HepG2 (cell line): ENCODE data around the gene DSCAM. TPM values are rescaled to one million over a fixed set of nuclear protein-coding genes. Genes with fewer than 3 reads are reported as not detected.

Experiments used
- ATAC-seq: fragments of 200-7000 bp; cut with Tn5 transposase; 3 replicates; pipeline ENCODE4 v1.9.1; 2020; ENCODE audit warnings: mild to moderate bottlenecking, moderate library complexity
- BruUV-seq: library from RNA; stranded (reverse); fragments of 400-500 nt; replicated peaks from 2 replicates; lab custom pipeline; 2021; lab: Mats Ljungman, UMichigan
- CTCF ChIA-PET: fragments of 300-600 bp; formaldehyde crosslinking; extraction: SDS; loops from one replicate; lab custom pipeline; 2021; ENCODE audit warnings: low total read pairs, inconsistent platforms, low intra/inter-chr PET ratio; lab: Yijun Ruan, JAX
- POLR2A ChIA-PET: fragments of 350-600 bp; sonication (Branson Sonifier 250); formaldehyde crosslinking; loops from one replicate; lab custom pipeline; 2020; ENCODE audit warnings: antibody characterized with exemption, inconsistent platforms; lab: Yijun Ruan, JAX
- DNase-seq: peaks from one replicate; pipeline ENCODE4 v3.0.0-alpha.2; 2015; ENCODE audit warnings: low spot score
- FAIRE-seq: peaks from 3 replicates; lab custom pipeline; 2011; peaks lifted over from hg19 to GRCh38; lab: Jason Lieb, UNC
- H2AFZ ChIP-seq: one replicate; pipeline ENCODE4 v1.6.1; 2011; ENCODE audit warnings: low read length, inconsistent platforms
- H3K27ac ChIP-seq: fragments of 300-600 bp; 3 replicates; pipeline ENCODE4 v1.8.0; 2011; ENCODE audit warnings: mixed run types, mild to moderate bottlenecking, mixed read lengths, low read length, inconsistent platforms; ENCODE audit not compliant: insufficient read depth; ENCODE audit errors: extremely low read length
- H3K27me3 ChIP-seq, 2 experiments: fragments of 200-600 bp in 1 of 2; 2 replicates in 1 of 2; 3 replicates in 1 of 2; pipeline versions ENCODE4 v1.6.0 to v1.8.0; 2011; ENCODE audit warnings: low read length in 2 of 2, mild to moderate bottlenecking in 2 of 2, moderate library complexity in 2 of 2, inconsistent platforms in 1 of 2; ENCODE audit not compliant: insufficient read depth in 2 of 2, control insufficient read depth in 1 of 2
- H3K36me3 ChIP-seq, 2 experiments: fragments of 200-600 bp in 1 of 2; replicated peaks in 1 of 2; 2 replicates in 1 of 2; 3 replicates in 1 of 2; pipeline versions ENCODE4 v1.5.1 to v1.8.0; 2011; ENCODE audit warnings: low read length in 2 of 2, inconsistent platforms in 1 of 2; ENCODE audit not compliant: insufficient read depth in 2 of 2, control insufficient read depth in 1 of 2
- H3K4me1 ChIP-seq: 2 replicates; pipeline ENCODE4 v1.5.1; 2012; ENCODE audit warnings: low read length, inconsistent platforms; ENCODE audit not compliant: insufficient read depth
- H3K4me2 ChIP-seq: 2 replicates; pipeline ENCODE4 v1.6.0; 2011; ENCODE audit warnings: low read depth, low read length, inconsistent platforms
- H3K4me3 ChIP-seq, 3 experiments: fragments of 200-600 bp in 1 of 3; sonication (generic), shearing (Covaris generic) in 1 of 3; replicated peaks in 1 of 3; 2 replicates each; pipeline ENCODE4 v1.5.1; 2011 to 2016; ENCODE audit warnings: low read length in 3 of 3, inconsistent platforms in 2 of 3, low read depth in 2 of 3, mild to moderate bottlenecking in 2 of 3, control low read depth in 1 of 3, mixed read lengths in 1 of 3; ENCODE audit not compliant: insufficient read depth in 1 of 3
- H3K79me2 ChIP-seq: one replicate; pipeline ENCODE4 v1.6.1; 2011; ENCODE audit warnings: low read length, inconsistent platforms; ENCODE audit not compliant: insufficient read depth
- H3K9ac ChIP-seq: 2 replicates; pipeline ENCODE4 v1.6.0; 2011; ENCODE audit warnings: mild to moderate bottlenecking, low read depth, low read length, inconsistent platforms; ENCODE audit not compliant: insufficient read depth
- H3K9me3 ChIP-seq: 2 replicates; pipeline ENCODE4 v1.5.1; 2012; ENCODE audit warnings: mild to moderate bottlenecking, low read length
- H4K20me1 ChIP-seq: 2 replicates; pipeline ENCODE4 v1.6.0; 2011; ENCODE audit warnings: inconsistent platforms, mild to moderate bottlenecking, low read length, moderate library complexity; ENCODE audit not compliant: insufficient read depth
- CHD2 ChIP-seq: IDR thresholded peaks from 2 replicates; pipeline ENCODE4 v1.6.1; 2011; ENCODE audit warnings: low read depth, low read length, improper control_type of control experiment
- HES4 ChIP-seq: sonication (generic); formaldehyde crosslinking; IDR thresholded peaks from 2 replicates; pipeline ENCODE4 v1.9.0; 2021; ENCODE audit warnings: mild to moderate bottlenecking, missing genetic modification reagents, borderline replicate concordance
- HMG20A ChIP-seq: IDR thresholded peaks from 2 replicates; pipeline ENCODE4 v1.6.1; 2016; ENCODE audit warnings: borderline replicate concordance
- KDM5B ChIP-seq: sonication (generic); formaldehyde crosslinking; IDR thresholded peaks from 2 replicates; pipeline ENCODE4 v1.4.0; 2020; ENCODE audit warnings: missing genetic modification reagents, mild to moderate bottlenecking, borderline replicate concordance
- KLF6 ChIP-seq: IDR thresholded peaks from 2 replicates; pipeline ENCODE4 v1.8.0; 2016; ENCODE audit warnings: missing biosample characterization, missing genetic modification reagents
- MEIS1 ChIP-seq: sonication (generic); formaldehyde crosslinking; IDR thresholded peaks from 2 replicates; pipeline ENCODE4 v1.9.0; 2021; ENCODE audit warnings: mild to moderate bottlenecking, missing genetic modification reagents, moderate library complexity, borderline replicate concordance
- MEIS2 ChIP-seq: sonication (generic); formaldehyde crosslinking; IDR thresholded peaks from 2 replicates; pipeline ENCODE4 v1.9.0; 2021; ENCODE audit warnings: mild to moderate bottlenecking, missing genetic modification reagents
- SSRP1 ChIP-seq: IDR thresholded peaks from 2 replicates; pipeline ENCODE4 v1.6.1; 2016; ENCODE audit warnings: control low read depth
- TBX2 ChIP-seq: sonication (generic); formaldehyde crosslinking; IDR thresholded peaks from 2 replicates; pipeline ENCODE4 v1.5.0; 2020; ENCODE audit warnings: missing genetic modification reagents, mild to moderate bottlenecking, borderline replicate concordance
- TCF7L2 ChIP-seq: IDR thresholded peaks from 2 replicates; pipeline ENCODE4 v1.6.1; 2011; ENCODE audit warnings: mild to moderate bottlenecking, low read depth, low read length, moderate library complexity
- TOPORS ChIP-seq: sonication (generic); formaldehyde crosslinking; IDR thresholded peaks from 2 replicates; pipeline ENCODE4 v1.8.0; 2023; ENCODE audit warnings: mild to moderate bottlenecking, missing genetic modification reagents
- ZNF607 ChIP-seq: sonication (generic); formaldehyde crosslinking; IDR thresholded peaks from 2 replicates; pipeline ENCODE4 v1.5.1; 2020; ENCODE audit warnings: missing genetic modification reagents, mild to moderate bottlenecking, borderline replicate concordance
- in situ Hi-C: cut with HindIII; loops from 2 replicates; pipeline ENCODE4 v1.10.0; 2017; ENCODE audit warnings: low pct_unique_long_range_greater_than_20kb; ENCODE audit not compliant: extremely low pct_ligation_motif_present
- intact Hi-C: fragments of 100-400 bp; cut with micrococcal nuclease; formaldehyde crosslinking; loops from one replicate; pipeline ENCODE4 v1.10.0; 2022; ENCODE audit not compliant: unreplicated experiment
- polyA plus RNA-seq, 8 experiments: library from polyadenylated mRNA; depleted of rRNA in 3 of 8; stranded (reverse) in 7 of 8; unstranded in 1 of 8; fragments of >200 nt; fragmentation: Illumina TruSeq in 4 of 8; extraction: Trizol in 4 of 8; gene quantifications; 2 replicates each; pipeline versions ENCODE4 v1.2.1 to v1.2.3, GENCODE V29; 2011 to 2016; ENCODE audit warnings: low read depth in 4 of 8, missing spikeins in 1 of 8, mixed read lengths in 1 of 8; ENCODE audit not compliant: insufficient read depth in 1 of 8
- total RNA-seq, 5 experiments: library from RNA; depleted of rRNA; stranded (reverse); fragments of >200 nt; fragmentation: Illumina TruSeq; extraction: Trizol; gene quantifications; 2 replicates each; pipeline ENCODE4 v1.2.3, GENCODE V29; 2016; ENCODE audit warnings: low read depth in 1 of 5
- TF ChIP-seq, protein P1 (sequence below): sonication (generic); formaldehyde crosslinking; IDR thresholded peaks from 2 replicates; pipeline ENCODE4 v1.9.0; 2021; ENCODE audit warnings: missing genetic modification reagents, mild to moderate bottlenecking, borderline replicate concordance
- TF ChIP-seq, protein P2 (sequence below): sonication (generic); formaldehyde crosslinking; IDR thresholded peaks from 2 replicates; pipeline ENCODE4 v1.4.0; 2020; ENCODE audit warnings: low read depth, mild to moderate bottlenecking, missing genetic modification reagents
- TF ChIP-seq, protein P3 (sequence below): sonication (generic); formaldehyde crosslinking; IDR thresholded peaks from 2 replicates; pipeline ENCODE4 v1.8.0; 2022; ENCODE audit warnings: missing genetic modification reagents, low read depth, mild to moderate bottlenecking, borderline replicate concordance

DSCAM gene
- total and polyA plus RNA-seq, 2 of the 13 experiments (the other 11 are each of a cell fraction or from before 2014, with no cell fraction given): not detected

DNA sequence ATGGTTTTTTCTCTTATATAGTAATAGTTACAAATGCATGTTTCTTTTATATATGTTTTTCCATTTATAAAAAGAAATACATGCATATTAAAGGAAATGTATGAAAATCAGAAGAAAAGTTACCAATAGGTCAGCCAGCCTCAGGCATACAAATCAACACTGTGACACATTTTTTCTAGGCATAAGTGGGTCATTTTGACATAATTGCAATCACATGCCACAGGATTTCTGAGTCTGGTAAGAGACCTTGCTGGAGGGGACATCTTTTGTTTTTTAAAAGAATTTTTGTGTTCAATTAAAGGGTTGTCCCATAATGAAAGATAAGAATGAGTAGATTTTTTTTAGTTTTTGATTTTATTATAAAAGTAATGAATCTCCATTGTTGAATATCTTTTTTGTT lies 506.6 kb downstream of the DSCAM start:
- no TSS peak for BruUV-seq
- Histone ChIP-seq H3K79me2 (no peaks in the 10 kb centered on the region), H3K4me3 (no peak overlapping the region), H3K27me3 (no peaks in the 10 kb centered on the region), H3K4me1 (no peaks in the 10 kb centered on the region), H3K4me2 (no peak overlapping the region), H4K20me1 (no peaks in the 10 kb centered on the region), H3K9ac (no peak overlapping the region), H2AFZ (no peak overlapping the region), H3K9me3 (peaks cover 68% of the 10 kb centered on the region), H3K36me3 (no peaks in the 10 kb centered on the region), H3K27ac (no peak overlapping the region)
- in situ Hi-C loops (no loop called here), intact Hi-C loops (no loop called here)
- ChIA-PET POLR2A (no interaction called here), CTCF (no interaction called here)
- DNase-seq (no peak), ATAC-seq (no peak), FAIRE-seq (no peak)
- TF ChIP-seq MEIS1 (CRISPR knock-in tag) (no peak), ZNF607 (CRISPR knock-in tag) (no peak), KLF6 (CRISPR knock-in tag) (no peak), CHD2 (no peak), SSRP1 (CRISPR knock-in tag) (no peak), KDM5B (no peak), HMG20A (CRISPR knock-in tag) (no peak), TCF7L2 (no peak), MEIS2 (CRISPR knock-in tag) (no peak), TOPORS (CRISPR knock-in tag) (no peak), HES4 (CRISPR knock-in tag) (no peak), TBX2 (CRISPR knock-in tag) (no peak)
- TF ChIP-seq, protein P1, sequence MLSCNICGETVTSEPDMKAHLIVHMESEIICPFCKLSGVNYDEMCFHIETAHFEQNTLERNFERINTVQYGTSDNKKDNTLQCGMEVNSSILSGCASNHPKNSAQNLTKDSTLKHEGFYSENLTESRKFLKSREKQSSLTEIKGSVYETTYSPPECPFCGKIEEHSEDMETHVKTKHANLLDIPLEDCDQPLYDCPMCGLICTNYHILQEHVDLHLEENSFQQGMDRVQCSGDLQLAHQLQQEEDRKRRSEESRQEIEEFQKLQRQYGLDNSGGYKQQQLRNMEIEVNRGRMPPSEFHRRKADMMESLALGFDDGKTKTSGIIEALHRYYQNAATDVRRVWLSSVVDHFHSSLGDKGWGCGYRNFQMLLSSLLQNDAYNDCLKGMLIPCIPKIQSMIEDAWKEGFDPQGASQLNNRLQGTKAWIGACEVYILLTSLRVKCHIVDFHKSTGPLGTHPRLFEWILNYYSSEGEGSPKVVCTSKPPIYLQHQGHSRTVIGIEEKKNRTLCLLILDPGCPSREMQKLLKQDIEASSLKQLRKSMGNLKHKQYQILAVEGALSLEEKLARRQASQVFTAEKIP (CRISPR knock-in tag): no peak
- TF ChIP-seq, protein P2, sequence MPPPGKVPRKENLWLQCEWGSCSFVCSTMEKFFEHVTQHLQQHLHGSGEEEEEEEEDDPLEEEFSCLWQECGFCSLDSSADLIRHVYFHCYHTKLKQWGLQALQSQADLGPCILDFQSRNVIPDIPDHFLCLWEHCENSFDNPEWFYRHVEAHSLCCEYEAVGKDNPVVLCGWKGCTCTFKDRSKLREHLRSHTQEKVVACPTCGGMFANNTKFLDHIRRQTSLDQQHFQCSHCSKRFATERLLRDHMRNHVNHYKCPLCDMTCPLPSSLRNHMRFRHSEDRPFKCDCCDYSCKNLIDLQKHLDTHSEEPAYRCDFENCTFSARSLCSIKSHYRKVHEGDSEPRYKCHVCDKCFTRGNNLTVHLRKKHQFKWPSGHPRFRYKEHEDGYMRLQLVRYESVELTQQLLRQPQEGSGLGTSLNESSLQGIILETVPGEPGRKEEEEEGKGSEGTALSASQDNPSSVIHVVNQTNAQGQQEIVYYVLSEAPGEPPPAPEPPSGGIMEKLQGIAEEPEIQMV (CRISPR knock-in tag): no peak
- TF ChIP-seq, protein P3, sequence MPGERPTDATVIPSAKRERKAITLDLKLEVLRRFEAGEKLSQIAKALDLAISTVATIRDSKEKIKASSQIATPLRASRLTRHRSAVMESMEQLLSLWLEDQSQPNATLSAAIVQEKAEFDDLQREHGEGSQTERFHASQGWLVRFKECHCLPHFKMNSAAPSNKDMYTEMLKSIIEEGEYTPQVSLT (CRISPR knock-in tag): no peak
